Liver (tissue), 9 donors: ENCODE data around the gene CFAP44. TPM values are rescaled to one million over a fixed set of nuclear protein-coding genes. Genes with fewer than 3 reads are reported as not detected.

Experiments used
- DNase-seq: peaks from one replicate; pipeline ENCODE4 v3.0.0-alpha.2; 2017; ENCODE audit warnings: low spot score
- H3K27ac ChIP-seq, 2 donors: one replicate each; pipeline ENCODE4 v1.7.0; 2013; ENCODE audit warnings: inconsistent platforms in 2 of 2, low read length in 2 of 2, control low read depth in 1 of 2, low read depth in 1 of 2, mild to moderate bottlenecking in 1 of 2
- H3K27me3 ChIP-seq, 4 donors: one replicate each; pipeline versions ENCODE4 v1.6.1 to v1.7.0; 2013; ENCODE audit warnings: low read length in 3 of 4, inconsistent platforms in 1 of 4, mild to moderate bottlenecking in 1 of 4, moderate library complexity in 1 of 4; ENCODE audit not compliant: control insufficient read depth in 4 of 4, insufficient read depth in 4 of 4
- H3K36me3 ChIP-seq, 4 donors: one replicate each; pipeline versions ENCODE4 v1.6.1 to v1.7.0; 2013; ENCODE audit warnings: low read length in 3 of 4, mild to moderate bottlenecking in 3 of 4, low read depth in 1 of 4, moderate library complexity in 1 of 4; ENCODE audit not compliant: control insufficient read depth in 4 of 4, insufficient read depth in 3 of 4
- H3K4me1 ChIP-seq, 4 donors: one replicate each; pipeline versions ENCODE4 v1.6.1 to v1.7.0; 2013; ENCODE audit warnings: low read length in 3 of 4, mild to moderate bottlenecking in 3 of 4, moderate library complexity in 1 of 4; ENCODE audit not compliant: control insufficient read depth in 4 of 4, insufficient read depth in 4 of 4
- H3K4me3 ChIP-seq, 3 donors: one replicate each; pipeline versions ENCODE4 v1.6.1 to v1.7.0; 2013; ENCODE audit warnings: low read length in 3 of 3, control low read depth in 1 of 3, low read depth in 1 of 3, mild to moderate bottlenecking in 1 of 3
- H3K9ac ChIP-seq, 2 donors: one replicate each; pipeline ENCODE4 v1.7.0; 2013; ENCODE audit warnings: low read length in 2 of 2, mild to moderate bottlenecking in 2 of 2, moderate library complexity in 2 of 2, control low read depth in 1 of 2, low read depth in 1 of 2
- H3K9me3 ChIP-seq, 4 donors: one replicate each; pipeline versions ENCODE4 v1.6.1 to v1.7.0; 2013; ENCODE audit warnings: low read length in 3 of 4; ENCODE audit not compliant: control insufficient read depth in 4 of 4
- EGR1 ChIP-seq, 2 donors: IDR thresholded peaks; 2 replicates each; pipeline ENCODE4 v1.6.1; 2016 to 2018; ENCODE audit warnings: antibody characterized with exemption in 2 of 2, low read depth in 2 of 2
- FOXA1 ChIP-seq: IDR thresholded peaks from 2 replicates; pipeline ENCODE4 v1.6.1; 2016; ENCODE audit warnings: antibody characterized with exemption
- FOXA2 ChIP-seq: IDR thresholded peaks from 2 replicates; pipeline ENCODE4 v1.6.1; 2016; ENCODE audit warnings: antibody characterized with exemption
- GABPA ChIP-seq, 2 donors: IDR thresholded peaks in 1 of 2; conservative IDR thresholded peaks in 1 of 2; 2 replicates each; pipeline ENCODE4 v1.6.1; 2016; ENCODE audit warnings: antibody characterized with exemption in 2 of 2, mild to moderate bottlenecking in 1 of 2, moderate library complexity in 1 of 2
- HNF4A ChIP-seq, 2 donors: conservative IDR thresholded peaks; 2 replicates each; pipeline ENCODE4 v1.6.1; 2016; ENCODE audit warnings: antibody characterized with exemption in 2 of 2, mild to moderate bottlenecking in 2 of 2
- HNF4G ChIP-seq: IDR thresholded peaks from 2 replicates; pipeline ENCODE4 v1.6.1; 2016; ENCODE audit warnings: antibody characterized with exemption
- JUND ChIP-seq, 2 donors: IDR thresholded peaks; 2 replicates each; pipeline ENCODE4 v1.6.1; 2016; ENCODE audit warnings: antibody characterized with exemption in 2 of 2
- NR2F2 ChIP-seq: IDR thresholded peaks from 2 replicates; pipeline ENCODE4 v1.6.1; 2016; ENCODE audit warnings: antibody characterized with exemption
- RAD21 ChIP-seq, 2 donors: IDR thresholded peaks; 2 replicates each; pipeline ENCODE4 v1.6.1; 2016; ENCODE audit warnings: antibody characterized with exemption in 2 of 2, mild to moderate bottlenecking in 2 of 2
- RXRA ChIP-seq, 2 donors: IDR thresholded peaks; 2 replicates each; pipeline ENCODE4 v1.6.1; 2017 to 2018; ENCODE audit warnings: antibody characterized with exemption in 2 of 2, mild to moderate bottlenecking in 1 of 2
- SP1 ChIP-seq: IDR thresholded peaks from 2 replicates; pipeline ENCODE4 v1.6.1; 2018; ENCODE audit warnings: antibody characterized with exemption, mild to moderate bottlenecking
- TAF1 ChIP-seq: conservative IDR thresholded peaks from 2 replicates; pipeline ENCODE4 v1.6.1; 2016; ENCODE audit warnings: antibody characterized with exemption, mild to moderate bottlenecking
- YY1 ChIP-seq: IDR thresholded peaks from 2 replicates; pipeline ENCODE4 v1.6.1; 2016; ENCODE audit warnings: antibody characterized with exemption, mild to moderate bottlenecking
- WGBS: extraction: QIAGEN DNeasy Blood & Tissue Kit; methylation state at CpG from one replicate; pipeline ENCODE4 v1.1.7; 2013; 5-methylcytosine and 5-hydroxymethylcytosine counted together
- polyA plus RNA-seq, 2 donors: library from polyadenylated mRNA; stranded (reverse) in 1 of 2; unstranded in 1 of 2; fragments of 200-250 nt in 1 of 2; fragments of >200 nt in 1 of 2; fragmentation: Nextera tagmentation in 1 of 2; extraction: Ambion mirVana in 1 of 2; gene quantifications; one replicate each; pipeline versions ENCODE4 v1.2.1 to v1.2.3, GENCODE V29; 2013 to 2015
- total RNA-seq, 2 donors: library from RNA; depleted of rRNA; stranded (reverse); fragments of >200 nt; gene quantifications; one replicate each; pipeline ENCODE4 v1.2.3, GENCODE V29; 2014
- TF ChIP-seq, protein P1 (sequence below): IDR thresholded peaks from 2 replicates; pipeline ENCODE4 v1.6.1; 2016; ENCODE audit warnings: antibody characterized with exemption, mild to moderate bottlenecking
- TF ChIP-seq, protein P2 (sequence below): fragments of 150-350 bp; IDR thresholded peaks from 2 replicates; pipeline ENCODE4 v1.5.1; 2017; ENCODE audit warnings: improper control_type of control experiment, low read depth, low read length; ENCODE audit not compliant: missing input control
- TF ChIP-seq, protein P3 (sequence below): IDR thresholded peaks from 2 replicates; pipeline ENCODE4 v1.6.1; 2016; ENCODE audit warnings: antibody characterized with exemption
- TF ChIP-seq, protein P4 (sequence below): IDR thresholded peaks from 2 replicates; pipeline ENCODE4 v1.6.1; 2016; ENCODE audit warnings: antibody characterized with exemption
- TF ChIP-seq, protein P5 (sequence below): IDR thresholded peaks from 2 replicates; pipeline ENCODE4 v1.6.1; 2016; ENCODE audit warnings: antibody characterized with exemption
- donor health status: healthy.
- donor health status: healthy.
- donor health status: healthy.
- donor health status: healthy.
- donor health status: healthy.

Gene CFAP44
- total and polyA plus RNA-seq, 4 donors: 0.56 to 7.6 (median 1.1) TPM

DNA sequence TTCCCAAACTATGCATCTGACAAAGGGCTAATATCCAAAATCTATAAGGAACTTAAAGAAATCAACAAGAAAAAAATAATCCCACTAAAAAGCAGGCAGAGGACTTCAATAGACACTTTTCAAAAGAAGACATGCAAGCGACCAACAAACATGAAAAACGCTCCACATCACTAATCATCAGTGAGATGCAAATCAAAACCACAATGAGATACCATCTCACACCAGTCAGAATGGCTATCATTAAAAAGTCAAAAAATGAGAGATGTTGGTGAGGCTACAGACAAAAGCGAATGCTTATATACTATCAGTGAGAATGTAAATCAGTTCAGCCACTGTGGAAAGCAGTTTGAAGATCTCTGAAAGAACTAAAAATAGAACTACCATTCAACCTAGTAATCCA lies 20.2 kb downstream of the CFAP44 start:
- 95% methylated on average over 3 of the region's 3 CpGs for WGBS
- Histone ChIP-seq H3K27ac (no peak overlapping the region), H3K9ac (no peak overlapping the region), H3K4me3 (no peak overlapping the region), H3K9me3 (peaks cover 0 to 4% (median 2%) of the 10 kb centered on the region in 4 donors), H3K4me1 (no peaks in the 10 kb centered on the region), H3K27me3 (no peaks in the 10 kb centered on the region), H3K36me3 (peaks cover 0 to 15% (median 12%) of the 10 kb centered on the region in 4 donors)
- TF ChIP-seq, protein P1, sequence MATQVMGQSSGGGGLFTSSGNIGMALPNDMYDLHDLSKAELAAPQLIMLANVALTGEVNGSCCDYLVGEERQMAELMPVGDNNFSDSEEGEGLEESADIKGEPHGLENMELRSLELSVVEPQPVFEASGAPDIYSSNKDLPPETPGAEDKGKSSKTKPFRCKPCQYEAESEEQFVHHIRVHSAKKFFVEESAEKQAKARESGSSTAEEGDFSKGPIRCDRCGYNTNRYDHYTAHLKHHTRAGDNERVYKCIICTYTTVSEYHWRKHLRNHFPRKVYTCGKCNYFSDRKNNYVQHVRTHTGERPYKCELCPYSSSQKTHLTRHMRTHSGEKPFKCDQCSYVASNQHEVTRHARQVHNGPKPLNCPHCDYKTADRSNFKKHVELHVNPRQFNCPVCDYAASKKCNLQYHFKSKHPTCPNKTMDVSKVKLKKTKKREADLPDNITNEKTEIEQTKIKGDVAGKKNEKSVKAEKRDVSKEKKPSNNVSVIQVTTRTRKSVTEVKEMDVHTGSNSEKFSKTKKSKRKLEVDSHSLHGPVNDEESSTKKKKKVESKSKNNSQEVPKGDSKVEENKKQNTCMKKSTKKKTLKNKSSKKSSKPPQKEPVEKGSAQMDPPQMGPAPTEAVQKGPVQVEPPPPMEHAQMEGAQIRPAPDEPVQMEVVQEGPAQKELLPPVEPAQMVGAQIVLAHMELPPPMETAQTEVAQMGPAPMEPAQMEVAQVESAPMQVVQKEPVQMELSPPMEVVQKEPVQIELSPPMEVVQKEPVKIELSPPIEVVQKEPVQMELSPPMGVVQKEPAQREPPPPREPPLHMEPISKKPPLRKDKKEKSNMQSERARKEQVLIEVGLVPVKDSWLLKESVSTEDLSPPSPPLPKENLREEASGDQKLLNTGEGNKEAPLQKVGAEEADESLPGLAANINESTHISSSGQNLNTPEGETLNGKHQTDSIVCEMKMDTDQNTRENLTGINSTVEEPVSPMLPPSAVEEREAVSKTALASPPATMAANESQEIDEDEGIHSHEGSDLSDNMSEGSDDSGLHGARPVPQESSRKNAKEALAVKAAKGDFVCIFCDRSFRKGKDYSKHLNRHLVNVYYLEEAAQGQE: no peak
- TF ChIP-seq GABPA (IDR thresholded peaks at IDR 0.05 in 1 of 2, conservative IDR thresholded peaks at IDR 0.05 in 1 of 2) (no peak), YY1 (no peak), HNF4G (no peak), EGR1 (IDR thresholded peaks at IDR 0.05; ENCODE audit: low read depth in 2 of 2) (no peak), RXRA (IDR thresholded peaks at IDR 0.05) (no peak), RAD21 (IDR thresholded peaks at IDR 0.05) (no peak), FOXA2 (no peak), JUND (IDR thresholded peaks at IDR 0.05) (no peak), FOXA1 (no peak), TAF1 (no peak), NR2F2 (no peak), HNF4A (conservative IDR thresholded peaks at IDR 0.05) (no peak)
- TF ChIP-seq, protein P2, sequence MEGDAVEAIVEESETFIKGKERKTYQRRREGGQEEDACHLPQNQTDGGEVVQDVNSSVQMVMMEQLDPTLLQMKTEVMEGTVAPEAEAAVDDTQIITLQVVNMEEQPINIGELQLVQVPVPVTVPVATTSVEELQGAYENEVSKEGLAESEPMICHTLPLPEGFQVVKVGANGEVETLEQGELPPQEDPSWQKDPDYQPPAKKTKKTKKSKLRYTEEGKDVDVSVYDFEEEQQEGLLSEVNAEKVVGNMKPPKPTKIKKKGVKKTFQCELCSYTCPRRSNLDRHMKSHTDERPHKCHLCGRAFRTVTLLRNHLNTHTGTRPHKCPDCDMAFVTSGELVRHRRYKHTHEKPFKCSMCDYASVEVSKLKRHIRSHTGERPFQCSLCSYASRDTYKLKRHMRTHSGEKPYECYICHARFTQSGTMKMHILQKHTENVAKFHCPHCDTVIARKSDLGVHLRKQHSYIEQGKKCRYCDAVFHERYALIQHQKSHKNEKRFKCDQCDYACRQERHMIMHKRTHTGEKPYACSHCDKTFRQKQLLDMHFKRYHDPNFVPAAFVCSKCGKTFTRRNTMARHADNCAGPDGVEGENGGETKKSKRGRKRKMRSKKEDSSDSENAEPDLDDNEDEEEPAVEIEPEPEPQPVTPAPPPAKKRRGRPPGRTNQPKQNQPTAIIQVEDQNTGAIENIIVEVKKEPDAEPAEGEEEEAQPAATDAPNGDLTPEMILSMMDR: no peak
- TF ChIP-seq, protein P3, sequence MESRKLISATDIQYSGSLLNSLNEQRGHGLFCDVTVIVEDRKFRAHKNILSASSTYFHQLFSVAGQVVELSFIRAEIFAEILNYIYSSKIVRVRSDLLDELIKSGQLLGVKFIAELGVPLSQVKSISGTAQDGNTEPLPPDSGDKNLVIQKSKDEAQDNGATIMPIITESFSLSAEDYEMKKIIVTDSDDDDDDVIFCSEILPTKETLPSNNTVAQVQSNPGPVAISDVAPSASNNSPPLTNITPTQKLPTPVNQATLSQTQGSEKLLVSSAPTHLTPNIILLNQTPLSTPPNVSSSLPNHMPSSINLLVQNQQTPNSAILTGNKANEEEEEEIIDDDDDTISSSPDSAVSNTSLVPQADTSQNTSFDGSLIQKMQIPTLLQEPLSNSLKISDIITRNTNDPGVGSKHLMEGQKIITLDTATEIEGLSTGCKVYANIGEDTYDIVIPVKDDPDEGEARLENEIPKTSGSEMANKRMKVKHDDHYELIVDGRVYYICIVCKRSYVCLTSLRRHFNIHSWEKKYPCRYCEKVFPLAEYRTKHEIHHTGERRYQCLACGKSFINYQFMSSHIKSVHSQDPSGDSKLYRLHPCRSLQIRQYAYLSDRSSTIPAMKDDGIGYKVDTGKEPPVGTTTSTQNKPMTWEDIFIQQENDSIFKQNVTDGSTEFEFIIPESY: no peak
- TF ChIP-seq, protein P4, sequence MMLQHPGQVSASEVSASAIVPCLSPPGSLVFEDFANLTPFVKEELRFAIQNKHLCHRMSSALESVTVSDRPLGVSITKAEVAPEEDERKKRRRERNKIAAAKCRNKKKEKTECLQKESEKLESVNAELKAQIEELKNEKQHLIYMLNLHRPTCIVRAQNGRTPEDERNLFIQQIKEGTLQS: no peak
- TF ChIP-seq, protein P5, sequence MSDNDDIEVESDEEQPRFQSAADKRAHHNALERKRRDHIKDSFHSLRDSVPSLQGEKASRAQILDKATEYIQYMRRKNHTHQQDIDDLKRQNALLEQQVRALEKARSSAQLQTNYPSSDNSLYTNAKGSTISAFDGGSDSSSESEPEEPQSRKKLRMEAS: no peak
- no peak for DNase-seq

DNA sequence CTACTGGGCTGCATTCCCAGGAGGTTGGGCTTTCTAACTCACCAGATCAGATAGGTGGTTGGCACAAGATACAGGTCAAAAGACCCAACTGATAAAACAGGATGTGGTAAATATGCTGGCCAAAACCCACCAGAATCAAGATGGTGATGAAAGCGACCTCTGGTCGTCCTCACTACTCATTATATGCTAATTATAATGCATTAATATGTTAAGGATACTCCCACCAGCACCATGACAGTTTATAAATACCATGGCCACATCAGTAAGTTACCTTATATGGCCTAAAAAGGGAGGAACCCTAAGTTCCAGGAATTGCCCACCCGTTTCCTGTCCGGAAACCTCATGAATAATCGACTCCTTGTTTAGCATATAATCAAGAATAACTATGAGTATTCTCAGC lies 31.6 kb downstream of the CFAP44 start:
- WGBS: 87% methylated on average over 5 of the region's 5 CpGs
- peaks cover 0 to 2% (median 0%) of the 10 kb centered on the region in 4 donors for H3K9me3 ChIP-seq
- no peaks in the 10 kb centered on the region for H3K27me3 ChIP-seq
- DNase-seq: no peak
- no peak overlapping the region for H3K4me3 ChIP-seq
- H3K27ac ChIP-seq: no peak overlapping the region
- H3K9ac ChIP-seq: no peak overlapping the region
- H3K36me3 ChIP-seq: no peaks in the 10 kb centered on the region
- no peaks in the 10 kb centered on the region for H3K4me1 ChIP-seq
- TF ChIP-seq NR2F2 (no peak), FOXA1 (no peak), GABPA (IDR thresholded peaks at IDR 0.05 in 1 of 2, conservative IDR thresholded peaks at IDR 0.05 in 1 of 2) (no peak), HNF4A (conservative IDR thresholded peaks at IDR 0.05) (no peak), SP1 (no peak), RAD21 (IDR thresholded peaks at IDR 0.05) (no peak), FOXA2 (no peak), HNF4G (no peak), EGR1 (IDR thresholded peaks at IDR 0.05; ENCODE audit: low read depth in 2 of 2) (no peak), JUND (IDR thresholded peaks at IDR 0.05) (no peak)
- TF ChIP-seq, protein P5: no peak
- TF ChIP-seq, protein P3: no peak
- TF ChIP-seq, protein P2: no peak
